Panc1 (cell line): ENCODE data around the gene CDK2AP2. TPM values are rescaled to one million over a fixed set of nuclear protein-coding genes. Genes with fewer than 3 reads are reported as not detected.
"Not testable (repeated sequence)": the region's sequence is repeated elsewhere in the genome, so short reads cannot be mapped to it uniquely, and the experiment has no call there.

Experiments used
- ATAC-seq: fragments of 200-7000 bp; cut with Tn5 transposase; 2 replicates; pipeline ENCODE4 v1.9.1; 2020; ENCODE audit warnings: mild to moderate bottlenecking, moderate library complexity
- BruUV-seq: library from RNA; stranded (reverse); fragments of 400-500 nt; replicated peaks from 2 replicates; lab custom pipeline; 2021; lab: Mats Ljungman, UMichigan
- CTCF ChIA-PET: fragments of 300-600 bp; sonication (Branson Sonifier 250); formaldehyde crosslinking; loops from one replicate; lab custom pipeline; 2022; ENCODE audit warnings: antibody characterized with exemption; lab: Charles Lee
- POLR2A ChIA-PET: fragments of 300-600 bp; sonication (Branson Sonifier 250); formaldehyde crosslinking; loops from one replicate; lab custom pipeline; 2022; ENCODE audit warnings: antibody characterized with exemption; lab: Charles Lee
- DNase-seq: peaks from one replicate; pipeline ENCODE4 v3.0.0-alpha.2; 2010; ENCODE audit warnings: low read depth, low spot score
- H3K27ac ChIP-seq: 2 replicates; pipeline ENCODE4 v1.5.1; 2011; ENCODE audit warnings: mild to moderate bottlenecking, low read length, inconsistent platforms
- H3K27me3 ChIP-seq: fragments of 200-500 bp; sonication (Bioruptor generic); 2 replicates; pipeline ENCODE4 v1.6.0; 2014; ENCODE audit warnings: low read length, inconsistent platforms; ENCODE audit not compliant: control insufficient read depth, insufficient read depth
- H3K36me3 ChIP-seq: fragments of 200-500 bp; sonication (Bioruptor generic); 2 replicates; pipeline ENCODE4 v1.5.1; 2014; ENCODE audit warnings: inconsistent platforms, mild to moderate bottlenecking, low read length, moderate library complexity; ENCODE audit not compliant: control insufficient read depth, insufficient read depth
- H3K4me1 ChIP-seq: 2 replicates; pipeline ENCODE4 v1.5.1; 2011; ENCODE audit warnings: inconsistent platforms, mild to moderate bottlenecking, low read length, moderate library complexity; ENCODE audit not compliant: control insufficient read depth, insufficient read depth
- H3K4me3 ChIP-seq, 2 experiments: 2 replicates each; pipeline ENCODE4 v1.5.1; 2011 to 2012; ENCODE audit warnings: low read depth in 2 of 2, low read length in 2 of 2, mild to moderate bottlenecking in 2 of 2, inconsistent platforms in 1 of 2, moderate library complexity in 1 of 2
- H3K9me3 ChIP-seq: fragments of 200-500 bp; sonication (Bioruptor generic); 2 replicates; pipeline ENCODE4 v1.5.1; 2014; ENCODE audit warnings: low read depth, mild to moderate bottlenecking, inconsistent platforms, low read length, moderate library complexity; ENCODE audit not compliant: control insufficient read depth, insufficient read depth
- POLR2AphosphoS5 ChIP-seq: IDR thresholded peaks from 2 replicates; pipeline ENCODE4 v1.6.1; 2012; ENCODE audit warnings: mild to moderate bottlenecking, low read depth, low read length, moderate library complexity
- REST ChIP-seq, 2 experiments: IDR thresholded peaks; 2 replicates each; pipeline ENCODE4 v1.6.1; 2011 to 2012; ENCODE audit warnings: low read depth in 2 of 2, control low read depth in 1 of 2, low read length in 1 of 2, mild to moderate bottlenecking in 1 of 2, moderate library complexity in 1 of 2; ENCODE audit not compliant: insufficient read depth in 1 of 2
- SIN3A ChIP-seq: IDR thresholded peaks from 2 replicates; pipeline ENCODE4 v1.6.1; 2012; ENCODE audit warnings: low read depth, mild to moderate bottlenecking, low read length, moderate library complexity, borderline replicate concordance; ENCODE audit not compliant: insufficient read depth
- TCF7L2 ChIP-seq: IDR thresholded peaks from 2 replicates; pipeline ENCODE4 v1.6.1; 2011; ENCODE audit warnings: mild to moderate bottlenecking, low read depth, low read length, inconsistent platforms
- in situ Hi-C: cut with HindIII; loops from 2 replicates; pipeline ENCODE4 v1.10.0; 2016; ENCODE audit warnings: low sequenced_read_pairs, low pct_unique_long_range_greater_than_20kb
- intact Hi-C: fragments of 100-400 bp; cut with micrococcal nuclease; formaldehyde crosslinking; loops from one replicate; pipeline ENCODE4 v1.10.0; 2022; ENCODE audit not compliant: unreplicated experiment
- total RNA-seq: library from RNA; stranded (reverse); gene quantifications from one replicate; pipeline ENCODE4 v1.2.1, GENCODE V29; 2021; ENCODE audit not compliant: unreplicated experiment
- TF ChIP-seq, protein P1 (sequence below): fragments of 450-650 bp; IDR thresholded peaks from 2 replicates; pipeline ENCODE4 v1.5.1; 2017; ENCODE audit warnings: mild to moderate bottlenecking

Gene CDK2AP2
- total RNA-seq, 1 experiment from 2014 or later, result 76.1 TPM

- H3K27ac ChIP-seq, result no peak overlapping the region
- CTCF ChIA-PET, result interaction anchor here (0.6 to 0.9 kb wide), 2 partner anchors 19 to 138 kb away, joined by 3 read pairs; no protein-coding TSS in a partner anchor
- TF ChIP-seq REST (IDR thresholded peaks at IDR 0.05; ENCODE audit: insufficient read depth in 1 of 2, low read depth in 2 of 2, low read length in 1 of 2) (no peak), SIN3A (no peak), POLR2AphosphoS5 (no peak), TCF7L2 (no peak)
- TF ChIP-seq, protein P1, sequence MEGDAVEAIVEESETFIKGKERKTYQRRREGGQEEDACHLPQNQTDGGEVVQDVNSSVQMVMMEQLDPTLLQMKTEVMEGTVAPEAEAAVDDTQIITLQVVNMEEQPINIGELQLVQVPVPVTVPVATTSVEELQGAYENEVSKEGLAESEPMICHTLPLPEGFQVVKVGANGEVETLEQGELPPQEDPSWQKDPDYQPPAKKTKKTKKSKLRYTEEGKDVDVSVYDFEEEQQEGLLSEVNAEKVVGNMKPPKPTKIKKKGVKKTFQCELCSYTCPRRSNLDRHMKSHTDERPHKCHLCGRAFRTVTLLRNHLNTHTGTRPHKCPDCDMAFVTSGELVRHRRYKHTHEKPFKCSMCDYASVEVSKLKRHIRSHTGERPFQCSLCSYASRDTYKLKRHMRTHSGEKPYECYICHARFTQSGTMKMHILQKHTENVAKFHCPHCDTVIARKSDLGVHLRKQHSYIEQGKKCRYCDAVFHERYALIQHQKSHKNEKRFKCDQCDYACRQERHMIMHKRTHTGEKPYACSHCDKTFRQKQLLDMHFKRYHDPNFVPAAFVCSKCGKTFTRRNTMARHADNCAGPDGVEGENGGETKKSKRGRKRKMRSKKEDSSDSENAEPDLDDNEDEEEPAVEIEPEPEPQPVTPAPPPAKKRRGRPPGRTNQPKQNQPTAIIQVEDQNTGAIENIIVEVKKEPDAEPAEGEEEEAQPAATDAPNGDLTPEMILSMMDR, result no peak
- in situ Hi-C loops (no loop called here), intact Hi-C loops (no loop called here)
- H3K4me3 ChIP-seq, result no peak overlapping the region
- H3K27me3 ChIP-seq, result no peaks in the 10 kb centered on the region
- no peak for ATAC-seq
- POLR2A ChIA-PET, result no interaction called here
- H3K36me3 ChIP-seq, result no peaks in the 10 kb centered on the region
- no peak for DNase-seq
- peaks cover 3% of the 10 kb centered on the region; the same call in 1 of the 2 replicates for H3K4me1 ChIP-seq
- H3K9me3 ChIP-seq, result no peaks in the 10 kb centered on the region
- no TSS peak for BruUV-seq
Observed at GRCh38 chr11:67489203-67489884, 18.6 kb downstream of the CDK2AP2 start.

DNA sequence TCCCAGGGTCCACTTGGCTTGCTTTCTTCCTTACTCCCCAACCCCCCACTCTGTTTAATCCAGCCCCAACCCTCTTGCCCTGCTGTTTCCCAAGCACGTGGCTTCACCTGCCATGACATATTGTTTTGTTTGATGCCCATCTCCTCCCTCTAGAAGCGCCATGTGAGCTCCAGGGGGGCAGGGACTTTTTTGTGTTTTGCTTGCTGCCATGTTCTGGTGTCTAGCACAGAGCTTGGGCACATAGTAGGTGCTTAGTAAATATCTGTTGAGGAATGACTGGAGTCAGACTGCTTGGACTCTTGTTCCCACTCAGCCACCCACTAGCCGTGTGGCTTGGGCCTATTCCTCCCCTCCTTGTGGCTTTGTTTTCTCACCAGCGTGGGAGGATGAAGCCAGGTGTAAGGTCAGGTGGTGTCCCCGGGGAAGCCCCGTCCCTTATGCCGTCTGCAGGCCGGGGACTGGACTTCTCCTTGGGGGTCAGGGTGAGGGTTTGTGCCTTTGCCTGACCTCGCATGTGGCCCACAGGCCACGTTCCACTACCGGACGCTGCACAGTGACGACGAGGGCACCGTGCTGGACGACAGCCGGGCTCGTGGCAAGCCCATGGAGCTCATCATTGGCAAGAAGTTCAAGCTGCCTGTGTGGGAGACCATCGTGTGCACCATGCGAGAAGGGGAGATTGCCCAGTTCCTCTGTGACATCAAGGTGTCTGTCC is 21.3 kb downstream of the CDK2AP2 start:
- ATAC-seq (no peak), DNase-seq (no peak)
- intact Hi-C loops, result no loop called here
- no peak for TF ChIP-seq SIN3A
- TF ChIP-seq REST (IDR thresholded peaks at IDR 0.05; ENCODE audit: insufficient read depth in 1 of 2, low read depth in 2 of 2, low read length in 1 of 2), result no peak
- TF ChIP-seq, protein P1, result no peak
- no peak for TF ChIP-seq TCF7L2
- no peak for TF ChIP-seq POLR2AphosphoS5
- Histone ChIP-seq H3K4me3 (no peak overlapping the region), H3K4me1 (peaks cover 15% of the 10 kb centered on the region; the same call in 1 of the 2 replicates), H3K27ac (no peak overlapping the region), H3K9me3 (no peaks in the 10 kb centered on the region), H3K36me3 (no peaks in the 10 kb centered on the region), H3K27me3 (no peaks in the 10 kb centered on the region)
- ChIA-PET POLR2A (interaction anchor here (0.6 kb wide), 1 partner anchor 186 kb away, joined by 7 read pairs; no protein-coding TSS in a partner anchor), CTCF (no interaction called here)
- BruUV-seq, result no TSS peak
- in situ Hi-C loops, result no loop called here

DNA sequence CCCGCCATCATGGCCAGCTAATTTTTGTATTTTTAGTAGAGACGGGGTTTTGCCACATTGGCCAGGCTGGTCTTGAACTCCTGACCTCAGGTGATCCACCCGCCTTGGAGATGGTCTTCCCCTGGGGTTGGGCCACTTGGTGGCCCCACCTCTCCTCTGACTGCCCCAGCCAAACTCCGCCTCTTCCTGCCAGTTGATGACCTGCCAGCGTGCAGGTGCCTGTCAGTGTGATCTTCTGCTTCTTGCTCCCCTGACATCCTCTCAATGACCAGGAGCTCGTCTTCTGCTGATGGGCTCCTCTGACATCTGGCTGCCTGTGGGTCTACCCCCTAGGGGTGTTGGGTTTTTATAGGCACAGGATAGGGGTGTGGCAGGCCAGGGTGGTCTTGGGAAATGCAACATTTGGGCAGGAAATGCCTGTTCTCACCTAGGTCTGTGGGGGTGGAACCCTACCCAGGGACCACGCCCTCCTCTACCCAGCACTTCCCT is 22.0 kb downstream of the CDK2AP2 start:
- BruUV-seq, H3K36me3 ChIP-seq, in situ Hi-C loops, H3K4me3 ChIP-seq, H3K9me3 ChIP-seq, POLR2A ChIA-PET, H3K27ac ChIP-seq, ATAC-seq, DNase-seq, CTCF ChIA-PET, intact Hi-C loops, H3K27me3 ChIP-seq: not testable (repeated sequence)
- H3K4me1 ChIP-seq, result peaks cover 15% of the 10 kb centered on the region; the same call in 1 of the 2 replicates
